SH-SY5Y (cell line): ENCODE data around the gene NTM.

ENCODE experiments used
- GATA2 ChIP-seq: IDR thresholded peaks from 2 replicates; pipeline ENCODE4 v1.6.1; 2011; ENCODE audit warnings: mild to moderate bottlenecking, low read depth, low read length
- GATA3 ChIP-seq: IDR thresholded peaks from 2 replicates; pipeline ENCODE4 v1.6.1; 2011; ENCODE audit warnings: low read depth, mild to moderate bottlenecking, low read length, moderate library complexity

NTM gene

DNA sequence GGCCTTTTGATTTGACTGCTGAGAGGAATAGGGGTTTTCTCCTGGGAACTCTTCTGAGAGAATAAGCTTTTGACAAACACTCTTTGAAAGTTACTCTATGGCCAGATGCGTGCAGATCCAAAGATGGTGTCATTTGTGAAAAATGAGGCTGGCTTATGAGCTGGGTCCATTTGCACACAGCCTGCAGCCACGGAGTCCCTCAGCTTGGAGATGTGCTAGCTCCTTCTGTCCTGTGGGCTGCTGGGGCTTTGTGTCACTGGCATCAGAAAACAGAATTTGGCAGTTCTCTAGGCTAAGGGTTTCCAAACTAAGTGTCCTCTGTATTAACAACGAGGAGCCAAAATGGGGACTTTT is 702.4 kb downstream of the NTM start:
- TF ChIP-seq GATA3: no peak
- TF ChIP-seq GATA2: no peak

GRCh38 chr11:132073787-132074186 is 703.4 kb downstream of the NTM start:
- TF ChIP-seq GATA2 (no peak), GATA3 (no peak)

DNA sequence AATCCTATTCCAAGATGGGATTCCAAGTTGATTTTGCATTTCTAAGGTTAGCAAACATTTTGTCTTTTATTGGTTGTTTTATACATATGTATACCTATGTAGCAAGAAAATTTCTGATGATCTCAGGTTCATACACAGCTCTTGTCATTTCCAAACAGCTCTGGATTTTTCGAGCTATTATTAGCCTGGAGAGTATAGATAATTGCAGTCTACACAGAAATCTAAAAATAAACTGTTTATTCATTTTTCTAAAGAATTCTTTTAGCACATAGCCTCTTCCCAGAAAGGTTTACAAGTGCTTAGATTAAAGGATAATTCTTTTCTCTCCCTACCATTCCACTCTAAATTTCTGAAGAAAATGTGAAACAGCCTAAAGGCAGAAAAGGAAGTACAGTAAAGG is 705.0 kb downstream of the NTM start:
- TF ChIP-seq GATA2 (no peak), GATA3 (no peak)

DNA sequence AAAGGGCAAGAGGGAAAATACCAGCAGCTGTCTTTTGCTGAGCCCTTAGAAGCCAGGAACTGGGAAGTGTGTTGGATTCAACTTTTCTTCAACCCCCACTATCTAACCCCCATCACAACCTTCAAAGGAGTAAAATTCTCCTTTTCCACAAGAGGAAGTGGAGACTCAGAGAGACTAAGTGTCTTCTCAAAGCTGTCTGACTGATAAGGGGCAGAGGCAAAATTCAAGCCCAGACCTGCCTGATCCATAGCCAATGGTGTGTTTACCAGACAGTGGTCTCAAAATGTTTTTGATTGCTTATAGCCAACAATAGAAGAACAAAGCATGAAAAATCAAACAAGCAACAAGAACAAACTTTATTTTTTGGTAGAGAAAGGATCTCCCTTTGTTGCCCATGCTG is 707.0 kb downstream of the NTM start:
- TF ChIP-seq GATA3: no peak
- TF ChIP-seq GATA2: no peak

GRCh38 chr11:132078264-132079076 is 708.1 kb downstream of the NTM start:
- TF ChIP-seq GATA3 (no peak), GATA2 (no peak)

- TF ChIP-seq GATA3 (no peak), GATA2 (no peak)
Observed at GRCh38 chr11:132080127-132080526, 709.7 kb downstream of the NTM start.

GRCh38 chr11:132082566-132082965 is 712.2 kb downstream of the NTM start:
- TF ChIP-seq GATA3 (no peak), GATA2 (no peak)

- TF ChIP-seq GATA3: no peak
- no peak for TF ChIP-seq GATA2
Observed at GRCh38 chr11:132084433-132084832, 714.0 kb downstream of the NTM start.

DNA sequence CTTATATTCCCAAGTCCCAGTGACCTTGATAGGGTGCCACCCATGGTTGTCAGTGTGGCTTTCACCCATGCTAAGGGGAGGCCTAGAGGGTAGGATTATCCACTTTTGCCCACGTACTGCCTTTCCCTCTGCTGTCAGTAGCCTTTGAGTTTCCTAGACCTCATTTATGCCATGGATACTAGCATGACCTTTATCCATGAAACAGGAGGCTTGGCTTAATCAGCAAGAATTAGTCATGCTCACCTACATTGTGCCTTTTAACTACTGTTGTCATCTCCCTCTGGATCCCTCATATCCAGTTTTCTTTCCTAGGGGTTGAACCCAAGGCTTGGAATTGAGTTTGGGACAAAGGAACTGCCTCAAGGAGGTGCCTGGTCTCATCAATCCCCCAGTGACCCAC is 716.7 kb downstream of the NTM start:
- TF ChIP-seq GATA3 (no peak), GATA2 (no peak)

GRCh38 chr11:132088551-132088950 is 718.1 kb downstream of the NTM start:
- TF ChIP-seq GATA3 (no peak), GATA2 (no peak)

- TF ChIP-seq GATA3 (no peak), GATA2 (no peak)
Observed at GRCh38 chr11:132093536-132094259, 723.3 kb downstream of the NTM start.

- TF ChIP-seq GATA3 (no peak), GATA2 (no peak)
Observed at GRCh38 chr11:132094598-132094997, 724.2 kb downstream of the NTM start.

- TF ChIP-seq GATA2 (no peak), GATA3 (no peak)
Observed at GRCh38 chr11:132095230-132096131, 725.1 kb downstream of the NTM start.
